ENCODE measurements around the gene LRRC37A3. TPM values are rescaled to one million over a fixed set of nuclear protein-coding genes. Genes with fewer than 3 reads are reported as not detected.

Gene LRRC37A3
- total RNA-seq, 1 experiment from 2014 or later = 7.7 TPM

- no peak overlapping the region for H2AFZ ChIP-seq (ENCODE audit: low read depth, low read length, poor library complexity, severe bottlenecking)
- POLR2A ChIA-PET = no interaction called here
- intact Hi-C loops (cut with micrococcal nuclease) = no loop called here
These were observed 27.9 kb upstream of the LRRC37A3 start for GRCh38 chr17:64947152-64947551.

More at GRCh38 chr17:64947152-64947551, 27.9 kb upstream of the LRRC37A3 start:
- H3K79me2 ChIP-seq (ENCODE audit: insufficient read depth, low read length) = no peaks in the 10 kb centered on the region
- no peak overlapping the region for H3K4me3 ChIP-seq (replicated peaks in 1 of 2; ENCODE audit: low read depth in 1 of 2, low read length in 2 of 2)
- H3K9me2 ChIP-seq (ENCODE audit: insufficient read depth) = no peaks in the 10 kb centered on the region
- no peak for ATAC-seq
- H3K9ac ChIP-seq (ENCODE audit: low read length) = no peak overlapping the region
- ChIA-PET CTCF (no interaction called here), RAD21 (ENCODE audit: low non-redundant PET in 1 of 2, low total read pairs in 2 of 2, uncharacterized antibody in 2 of 2, unreplicated experiment in 2 of 2) (no interaction called here)
- H3K27me3 ChIP-seq (ENCODE audit: insufficient read depth, low read length) = no peaks in the 10 kb centered on the region
- H3K4me1 ChIP-seq (ENCODE audit: control insufficient read depth in 1 of 2, insufficient read depth in 2 of 2, low read length in 2 of 2) = no peaks in the 10 kb centered on the region
- no peaks in the 10 kb centered on the region for H3K36me3 ChIP-seq (ENCODE audit: control insufficient read depth in 1 of 2, insufficient read depth in 2 of 2, low read length in 2 of 2)
- TF ChIP-seq EZH2phosphoT487 (IDR thresholded peaks at IDR 0.05; ENCODE audit: borderline replicate concordance) (no peak), ZNF274 (IDR thresholded peaks at IDR 0.05; ENCODE audit: low read depth, low read length) (no peak), POLR2AphosphoS5 (IDR thresholded peaks at IDR 0.05; ENCODE audit: low read depth, low read length) (no peak), POLR2A (IDR thresholded peaks at IDR 0.05; ENCODE audit: borderline replicate concordance, extremely low read depth, insufficient read depth, insufficient read length) (no peak), TCF7L2 (IDR thresholded peaks at IDR 0.05; ENCODE audit: borderline replicate concordance, extremely low read depth, insufficient read depth, insufficient read length) (no peak), ZFX (IDR thresholded peaks at IDR 0.05) (no peak), YY1 (IDR thresholded peaks at IDR 0.05; ENCODE audit: extremely low read depth, insufficient replicate concordance, low read depth, low read length) (no peak), SRF (IDR thresholded peaks at IDR 0.05; ENCODE audit: low read depth) (no peak), ELF1 (IDR thresholded peaks at IDR 0.05; ENCODE audit: borderline replicate concordance, low read depth) (no peak), ZBTB33 (IDR thresholded peaks at IDR 0.05; ENCODE audit: extremely low read depth, insufficient replicate concordance, low read length) (no peak), RAD21 (IDR thresholded peaks at IDR 0.05; ENCODE audit: low read depth) (no peak), SIN3A (IDR thresholded peaks at IDR 0.05; ENCODE audit: low read depth) (no peak)
- TF ChIP-seq, protein P1, sequence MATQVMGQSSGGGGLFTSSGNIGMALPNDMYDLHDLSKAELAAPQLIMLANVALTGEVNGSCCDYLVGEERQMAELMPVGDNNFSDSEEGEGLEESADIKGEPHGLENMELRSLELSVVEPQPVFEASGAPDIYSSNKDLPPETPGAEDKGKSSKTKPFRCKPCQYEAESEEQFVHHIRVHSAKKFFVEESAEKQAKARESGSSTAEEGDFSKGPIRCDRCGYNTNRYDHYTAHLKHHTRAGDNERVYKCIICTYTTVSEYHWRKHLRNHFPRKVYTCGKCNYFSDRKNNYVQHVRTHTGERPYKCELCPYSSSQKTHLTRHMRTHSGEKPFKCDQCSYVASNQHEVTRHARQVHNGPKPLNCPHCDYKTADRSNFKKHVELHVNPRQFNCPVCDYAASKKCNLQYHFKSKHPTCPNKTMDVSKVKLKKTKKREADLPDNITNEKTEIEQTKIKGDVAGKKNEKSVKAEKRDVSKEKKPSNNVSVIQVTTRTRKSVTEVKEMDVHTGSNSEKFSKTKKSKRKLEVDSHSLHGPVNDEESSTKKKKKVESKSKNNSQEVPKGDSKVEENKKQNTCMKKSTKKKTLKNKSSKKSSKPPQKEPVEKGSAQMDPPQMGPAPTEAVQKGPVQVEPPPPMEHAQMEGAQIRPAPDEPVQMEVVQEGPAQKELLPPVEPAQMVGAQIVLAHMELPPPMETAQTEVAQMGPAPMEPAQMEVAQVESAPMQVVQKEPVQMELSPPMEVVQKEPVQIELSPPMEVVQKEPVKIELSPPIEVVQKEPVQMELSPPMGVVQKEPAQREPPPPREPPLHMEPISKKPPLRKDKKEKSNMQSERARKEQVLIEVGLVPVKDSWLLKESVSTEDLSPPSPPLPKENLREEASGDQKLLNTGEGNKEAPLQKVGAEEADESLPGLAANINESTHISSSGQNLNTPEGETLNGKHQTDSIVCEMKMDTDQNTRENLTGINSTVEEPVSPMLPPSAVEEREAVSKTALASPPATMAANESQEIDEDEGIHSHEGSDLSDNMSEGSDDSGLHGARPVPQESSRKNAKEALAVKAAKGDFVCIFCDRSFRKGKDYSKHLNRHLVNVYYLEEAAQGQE (IDR thresholded peaks at IDR 0.05; ENCODE audit: low read depth) = no peak
- H3K27ac ChIP-seq (ENCODE audit: low read depth, low read length) = no peak overlapping the region
- no peaks in the 10 kb centered on the region for H4K20me1 ChIP-seq (ENCODE audit: insufficient read depth)
- no peaks in the 10 kb centered on the region for H3K9me3 ChIP-seq (ENCODE audit: control insufficient read depth in 1 of 2, insufficient read depth in 1 of 2, low read depth in 1 of 2, low read length in 2 of 2)
- no peak overlapping the region for H3K4me2 ChIP-seq (ENCODE audit: low read length)
- BruUV-seq (replicated peaks) = no TSS peak
- DNase-seq (ENCODE audit: low read depth, low spot score) = no peak

Measured in HCT116 (cell line).